Tibial nerve (tissue), 4 donors: Measurements from ENCODE around the gene LCN9. TPM values are rescaled to one million over a fixed set of nuclear protein-coding genes. Genes with fewer than 3 reads are reported as not detected.

ENCODE experiments used
- DNase-seq, 2 donors: peaks; one replicate each; pipeline ENCODE4 v3.0.0-alpha.2; 2019; ENCODE audit warnings: low spot score in 2 of 2
- H3K27ac ChIP-seq, 4 donors: fragments of 200-600 bp; sonication (generic) in 3 of 4; one replicate each; pipeline ENCODE4 v1.5.1; 2017 to 2019; ENCODE audit warnings: mild to moderate bottlenecking in 1 of 4
- H3K27me3 ChIP-seq, 2 donors: fragments of 200-600 bp; sonication (generic) in 1 of 2; one replicate each; pipeline versions ENCODE4 v1.5.1 to v1.6.0; 2017 to 2019
- H3K36me3 ChIP-seq, 3 donors: fragments of 200-600 bp; sonication (generic); one replicate each; pipeline ENCODE4 v1.5.1; 2018 to 2019
- H3K4me1 ChIP-seq, 4 donors: fragments of 200-600 bp; sonication (generic) in 3 of 4; one replicate each; pipeline ENCODE4 v1.5.1; 2017 to 2019
- H3K4me3 ChIP-seq, 4 donors: fragments of 200-600 bp; sonication (generic) in 3 of 4; one replicate each; pipeline ENCODE4 v1.5.1; 2017 to 2019; ENCODE audit warnings: mild to moderate bottlenecking in 1 of 4, moderate library complexity in 1 of 4
- H3K9me3 ChIP-seq, 4 donors: fragments of 200-600 bp; sonication (generic) in 3 of 4; one replicate each; pipeline ENCODE4 v1.5.1; 2017 to 2019
- EP300 ChIP-seq, 2 donors: sonication (generic); formaldehyde crosslinking; IDR thresholded peaks; one replicate each; pipeline ENCODE4 v1.6.1; 2017; ENCODE audit warnings: antibody characterized with exemption in 2 of 2, mild to moderate bottlenecking in 1 of 2
- POLR2A ChIP-seq, 2 donors: fragments of 450-650 bp; IDR thresholded peaks; one replicate each; pipeline ENCODE4 v1.6.1; 2017; ENCODE audit warnings: antibody characterized with exemption in 2 of 2, mild to moderate bottlenecking in 2 of 2, moderate library complexity in 2 of 2
- WGBS, 2 donors: methylation state at CpG; one replicate each; pipeline ENCODE4 v1.1.5; 2018; 5-methylcytosine and 5-hydroxymethylcytosine counted together
- total RNA-seq, 4 donors: library from RNA; depleted of rRNA; stranded (reverse); fragments of >200 nt; gene quantifications; one replicate each; pipeline ENCODE4 v1.1.0, GENCODE V29; 2016
- TF ChIP-seq, protein P1 (sequence below), 5 experiments: fragments of 200-600 bp in 3 of 5; fragments of 450-650 bp in 2 of 5; sonication (generic) in 3 of 5; IDR thresholded peaks; one replicate each; pipeline ENCODE4 v1.5.1; 2016 to 2019; ENCODE audit warnings: antibody characterized with exemption in 5 of 5, mild to moderate bottlenecking in 3 of 5, moderate library complexity in 2 of 5

LCN9 gene
- total RNA-seq, 4 donors from 2014 or later: not detected

DNA sequence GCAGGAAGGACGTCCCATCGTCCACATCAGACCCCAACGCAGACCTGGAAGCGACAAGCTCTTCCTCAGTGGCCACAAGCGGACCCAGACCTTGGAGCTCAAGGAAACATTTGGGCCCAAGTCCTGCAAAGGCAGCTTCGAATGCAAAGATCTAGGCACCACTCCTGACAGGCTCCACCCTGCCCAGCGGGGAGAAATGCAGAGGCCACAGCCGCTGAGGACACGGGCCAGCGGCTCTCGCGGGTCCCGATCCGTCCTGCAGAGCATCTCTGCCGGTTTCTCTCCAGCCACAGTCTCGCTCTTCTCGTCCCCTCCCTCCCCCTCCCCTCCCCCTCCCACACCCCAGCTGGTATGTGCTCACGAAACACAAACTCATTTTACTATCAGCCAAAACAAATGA lies 31.3 kb downstream of the LCN9 start:
- 45 to 59% methylated on average over 14 to 18 of the region's 18 CpGs for WGBS, 2 donors
- H3K36me3 ChIP-seq: no peaks in the 10 kb centered on the region
- H3K4me3 ChIP-seq: no peak overlapping the region
- H3K9me3 ChIP-seq: no peaks in the 10 kb centered on the region
- no peak for DNase-seq
- H3K4me1 ChIP-seq: no peaks in the 10 kb centered on the region
- H3K27ac ChIP-seq: no peak overlapping the region
- H3K27me3 ChIP-seq: no peaks in the 10 kb centered on the region
- no peak for TF ChIP-seq EP300 (IDR thresholded peaks at IDR 0.05)
- TF ChIP-seq, protein P1, sequence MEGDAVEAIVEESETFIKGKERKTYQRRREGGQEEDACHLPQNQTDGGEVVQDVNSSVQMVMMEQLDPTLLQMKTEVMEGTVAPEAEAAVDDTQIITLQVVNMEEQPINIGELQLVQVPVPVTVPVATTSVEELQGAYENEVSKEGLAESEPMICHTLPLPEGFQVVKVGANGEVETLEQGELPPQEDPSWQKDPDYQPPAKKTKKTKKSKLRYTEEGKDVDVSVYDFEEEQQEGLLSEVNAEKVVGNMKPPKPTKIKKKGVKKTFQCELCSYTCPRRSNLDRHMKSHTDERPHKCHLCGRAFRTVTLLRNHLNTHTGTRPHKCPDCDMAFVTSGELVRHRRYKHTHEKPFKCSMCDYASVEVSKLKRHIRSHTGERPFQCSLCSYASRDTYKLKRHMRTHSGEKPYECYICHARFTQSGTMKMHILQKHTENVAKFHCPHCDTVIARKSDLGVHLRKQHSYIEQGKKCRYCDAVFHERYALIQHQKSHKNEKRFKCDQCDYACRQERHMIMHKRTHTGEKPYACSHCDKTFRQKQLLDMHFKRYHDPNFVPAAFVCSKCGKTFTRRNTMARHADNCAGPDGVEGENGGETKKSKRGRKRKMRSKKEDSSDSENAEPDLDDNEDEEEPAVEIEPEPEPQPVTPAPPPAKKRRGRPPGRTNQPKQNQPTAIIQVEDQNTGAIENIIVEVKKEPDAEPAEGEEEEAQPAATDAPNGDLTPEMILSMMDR (IDR thresholded peaks at IDR 0.05): no peak
- TF ChIP-seq POLR2A (IDR thresholded peaks at IDR 0.05): no peak

DNA sequence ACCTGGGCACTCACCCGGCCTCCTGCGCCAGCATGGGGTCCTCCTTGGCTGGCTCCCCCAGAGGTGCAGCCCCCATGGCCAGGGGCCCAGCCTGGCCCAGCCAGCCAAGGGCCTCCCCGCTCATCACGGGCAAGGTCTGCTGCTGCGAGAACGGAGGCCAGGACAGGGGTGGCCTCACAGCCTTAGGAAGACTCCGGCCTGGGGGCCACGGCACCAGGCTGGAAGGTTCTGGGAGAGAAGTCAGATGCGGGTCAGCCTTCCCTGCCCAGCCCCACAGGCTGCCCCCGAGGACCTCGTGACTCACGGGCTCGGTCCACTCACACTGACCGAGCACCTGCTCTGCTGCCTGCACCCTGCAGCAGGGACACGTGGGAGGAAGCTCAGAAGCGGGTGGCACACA lies 31.9 kb downstream of the LCN9 start:
- no peak for DNase-seq
- Histone ChIP-seq H3K9me3 (no peaks in the 10 kb centered on the region), H3K4me3 (no peak overlapping the region), H3K27me3 (peaks cover 0 to 2% of the 10 kb centered on the region in 2 donors), H3K27ac (no peak overlapping the region), H3K36me3 (no peaks in the 10 kb centered on the region), H3K4me1 (no peaks in the 10 kb centered on the region)
- WGBS, 2 donors: 75 to 85% methylated on average over 10 to 11 of the region's 16 CpGs
- TF ChIP-seq, protein P1 (IDR thresholded peaks at IDR 0.05): no peak
- TF ChIP-seq POLR2A (IDR thresholded peaks at IDR 0.05): no peak
- no peak for TF ChIP-seq EP300 (IDR thresholded peaks at IDR 0.05)

DNA sequence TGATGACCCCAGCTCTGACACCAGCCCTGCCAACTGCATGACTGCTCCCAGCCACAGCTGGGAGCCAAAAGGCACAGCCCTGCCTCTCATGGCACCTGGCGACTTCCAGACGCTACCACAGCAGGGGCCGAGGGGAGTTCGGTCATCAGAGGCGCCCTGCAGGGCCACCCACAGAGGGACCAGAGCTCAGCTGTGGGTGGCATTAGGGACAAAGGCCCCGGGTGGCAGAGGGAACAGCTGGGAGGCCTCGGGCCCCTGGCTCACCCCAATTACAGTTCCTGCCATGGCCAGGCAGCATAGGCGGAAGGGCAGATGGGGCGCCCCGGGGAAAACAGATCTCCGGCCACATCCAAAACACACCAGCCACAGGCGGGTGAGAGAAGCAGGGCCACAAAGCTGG lies 32.5 kb downstream of the LCN9 start:
- Histone ChIP-seq H3K4me1 (no peaks in the 10 kb centered on the region), H3K27ac (no peak overlapping the region), H3K9me3 (no peaks in the 10 kb centered on the region), H3K36me3 (no peaks in the 10 kb centered on the region), H3K4me3 (no peak overlapping the region), H3K27me3 (peaks cover 0 to 8% of the 10 kb centered on the region in 2 donors)
- DNase-seq: no peak
- no peak for TF ChIP-seq EP300 (IDR thresholded peaks at IDR 0.05)
- no peak for TF ChIP-seq POLR2A (IDR thresholded peaks at IDR 0.05)
- TF ChIP-seq, protein P1 (IDR thresholded peaks at IDR 0.05): no peak
- 61 to 72% methylated on average over 4 to 8 of the region's 12 CpGs for WGBS, 2 donors

DNA sequence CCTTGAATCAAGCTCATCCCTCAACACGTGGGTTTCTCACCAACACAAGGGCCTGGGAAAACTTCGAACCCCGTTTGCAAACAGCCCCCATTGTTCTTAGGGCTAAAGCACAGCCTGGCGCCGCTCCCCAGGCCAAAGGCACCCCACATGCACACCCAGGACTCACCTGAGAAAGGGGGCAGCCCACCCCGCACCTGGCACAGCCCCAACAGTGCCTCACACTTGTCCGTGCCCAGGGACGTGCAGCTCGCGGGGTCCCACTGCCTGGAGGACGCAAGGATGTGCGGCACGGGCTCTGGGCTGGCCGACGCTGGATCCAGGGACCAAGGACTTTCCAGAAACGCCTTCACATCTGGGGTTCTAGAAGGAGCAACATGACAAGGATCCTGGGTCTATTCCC lies 33.3 kb downstream of the LCN9 start:
- TF ChIP-seq, protein P1 (IDR thresholded peaks at IDR 0.05): no peak
- H3K36me3 ChIP-seq: no peaks in the 10 kb centered on the region
- H3K4me3 ChIP-seq: no peak overlapping the region
- 80 to 81% methylated on average over 6 to 15 of the region's 16 CpGs for WGBS, 2 donors
- no peaks in the 10 kb centered on the region for H3K9me3 ChIP-seq
- no peak overlapping the region for H3K27ac ChIP-seq
- peaks cover 0 to 16% of the 10 kb centered on the region in 2 donors for H3K27me3 ChIP-seq
- peaks cover 0 to 2% (median under 1%) of the 10 kb centered on the region in 4 donors for H3K4me1 ChIP-seq
- no peak for DNase-seq

DNA sequence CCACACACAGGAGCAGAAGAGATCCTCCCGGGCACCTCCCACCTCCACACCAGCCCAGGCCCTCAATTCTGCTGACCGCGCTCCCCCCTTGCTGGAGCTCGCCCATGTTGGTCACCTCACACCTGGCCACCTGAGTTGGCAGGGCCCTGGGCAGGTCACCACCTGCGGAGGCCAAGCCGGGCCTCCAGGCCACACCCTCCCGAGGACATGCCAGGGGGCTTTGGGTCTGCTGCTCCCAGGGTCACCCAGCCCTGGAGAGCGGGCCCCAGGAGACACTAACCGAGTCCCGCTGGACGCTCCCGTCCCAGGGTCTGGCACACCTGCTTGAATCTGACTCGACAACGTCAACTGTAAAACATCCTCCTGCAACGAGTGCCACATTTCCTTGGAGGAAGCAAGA lies 34.1 kb downstream of the LCN9 start:
- DNase-seq: no peak
- no peak overlapping the region for H3K4me3 ChIP-seq
- H3K9me3 ChIP-seq: no peaks in the 10 kb centered on the region
- H3K4me1 ChIP-seq: peaks cover 0 to 10% (median 8%) of the 10 kb centered on the region in 4 donors
- TF ChIP-seq POLR2A (IDR thresholded peaks at IDR 0.05) (no peak), EP300 (IDR thresholded peaks at IDR 0.05) (no peak)
- TF ChIP-seq, protein P1 (IDR thresholded peaks at IDR 0.05): no peak
- WGBS, 2 donors: 79 to 81% methylated on average over 12 to 15 of the region's 15 CpGs
- no peaks in the 10 kb centered on the region for H3K36me3 ChIP-seq
- H3K27me3 ChIP-seq: peaks cover 0 to 22% of the 10 kb centered on the region in 2 donors
- no peak overlapping the region for H3K27ac ChIP-seq
